ENCODE measurements around the gene ARAP3. TPM values are rescaled to one million over a fixed set of nuclear protein-coding genes. Genes with fewer than 3 reads are reported as not detected.
"Not testable (repeated sequence)": the region's sequence is repeated elsewhere in the genome, so short reads cannot be mapped to it uniquely, and the experiment has no call there.

ARAP3 gene
- polyA plus RNA-seq, 1 donor from 2014 or later: 1.4 TPM

- no peaks in the 10 kb centered on the region for H3K9me2 ChIP-seq (ENCODE audit: insufficient read depth, low read length)
- H3K27ac ChIP-seq (ENCODE audit: low read length): no peak overlapping the region
- H2AFZ ChIP-seq (ENCODE audit: low read depth, low read length): no peak overlapping the region
- no peak overlapping the region for H3K9ac ChIP-seq (ENCODE audit: low read length)
- H3K4me3 ChIP-seq (ENCODE audit: low read length): no peak overlapping the region
- H3K27me3 ChIP-seq (ENCODE audit: insufficient read depth, low read depth, low read length): no peaks in the 10 kb centered on the region
- H3F3A ChIP-seq (ENCODE audit: insufficient read depth, low read length, poor library complexity, severe bottlenecking): no peaks in the 10 kb centered on the region
- H3K79me2 ChIP-seq (replicated peaks; ENCODE audit: insufficient read depth, low read length): no peaks in the 10 kb centered on the region
- TF ChIP-seq SMC3 (conservative IDR thresholded peaks at IDR 0.05; ENCODE audit: poor library complexity) (no peak), EZH2 (IDR thresholded peaks at IDR 0.05; ENCODE audit: borderline replicate concordance, insufficient read depth, low read length, poor library complexity, severe bottlenecking) (no peak), REST (IDR thresholded peaks at IDR 0.05; ENCODE audit: borderline replicate concordance) (no peak), POLR2AphosphoS5 (IDR thresholded peaks at IDR 0.05) (no peak), RAD21 (conservative IDR thresholded peaks at IDR 0.05) (no peak), EP300 (conservative IDR thresholded peaks at IDR 0.05; ENCODE audit: poor library complexity, severe bottlenecking) (no peak), TAF1 (IDR thresholded peaks at IDR 0.05; ENCODE audit: low read depth) (no peak), MXI1 (conservative IDR thresholded peaks at IDR 0.05; ENCODE audit: poor library complexity, severe bottlenecking) (no peak), CTCF (IDR thresholded peaks at IDR 0.05; ENCODE audit: poor library complexity, severe bottlenecking) (no peak)
- H3K36me3 ChIP-seq (ENCODE audit: insufficient read depth, low read length): no peaks in the 10 kb centered on the region
- no peaks in the 10 kb centered on the region for H3K9me3 ChIP-seq (ENCODE audit: low read length)
- no peaks in the 10 kb centered on the region for H4K20me1 ChIP-seq (ENCODE audit: insufficient read depth)
- no peak overlapping the region for H3K4me2 ChIP-seq (ENCODE audit: low read length)
Observed at GRCh38 chr5:141725891-141726290, 43.9 kb upstream of the ARAP3 start.

GRCh38 chr5:141725174-141725573 lies 43.1 kb upstream of the ARAP3 start:
- H4K20me1 ChIP-seq (ENCODE audit: insufficient read depth): not testable (repeated sequence)

GRCh38 chr5:141722266-141722665 lies 40.2 kb upstream of the ARAP3 start:
- no peak overlapping the region for H3K27ac ChIP-seq (ENCODE audit: low read length)
- H3K9me3 ChIP-seq (ENCODE audit: low read length): no peaks in the 10 kb centered on the region
- no peaks in the 10 kb centered on the region for H3K36me3 ChIP-seq (ENCODE audit: insufficient read depth, low read length)
- H3F3A ChIP-seq (ENCODE audit: insufficient read depth, low read length, poor library complexity, severe bottlenecking): no peaks in the 10 kb centered on the region
- H4K20me1 ChIP-seq (ENCODE audit: insufficient read depth): no peaks in the 10 kb centered on the region
- H3K27me3 ChIP-seq (ENCODE audit: insufficient read depth, low read depth, low read length): no peaks in the 10 kb centered on the region
- TF ChIP-seq POLR2AphosphoS5 (IDR thresholded peaks at IDR 0.05) (no peak), RAD21 (conservative IDR thresholded peaks at IDR 0.05) (no peak), SMC3 (conservative IDR thresholded peaks at IDR 0.05; ENCODE audit: poor library complexity) (no peak)
- H2AFZ ChIP-seq (ENCODE audit: low read depth, low read length): no peak overlapping the region
- H3K79me2 ChIP-seq (replicated peaks; ENCODE audit: insufficient read depth, low read length): no peaks in the 10 kb centered on the region
- H3K9me2 ChIP-seq (ENCODE audit: insufficient read depth, low read length): no peaks in the 10 kb centered on the region
- no peak overlapping the region for H3K4me3 ChIP-seq (ENCODE audit: low read length)
- no peak overlapping the region for H3K4me2 ChIP-seq (ENCODE audit: low read length)
- H3K9ac ChIP-seq (ENCODE audit: low read length): no peak overlapping the region

More at GRCh38 chr5:141725174-141725573, 43.1 kb upstream of the ARAP3 start:
- H3K79me2 ChIP-seq (replicated peaks; ENCODE audit: insufficient read depth, low read length); H3K27me3 ChIP-seq (ENCODE audit: insufficient read depth, low read depth, low read length); H3K9ac ChIP-seq (ENCODE audit: low read length); H3K9me2 ChIP-seq (ENCODE audit: insufficient read depth, low read length); H3K4me3 ChIP-seq (ENCODE audit: low read length); H3K9me3 ChIP-seq (ENCODE audit: low read length); H2AFZ ChIP-seq (ENCODE audit: low read depth, low read length); H3K36me3 ChIP-seq (ENCODE audit: insufficient read depth, low read length); H3F3A ChIP-seq (ENCODE audit: insufficient read depth, low read length, poor library complexity, severe bottlenecking); H3K4me2 ChIP-seq (ENCODE audit: low read length); H3K27ac ChIP-seq (ENCODE audit: low read length): not testable (repeated sequence)
